NCI-H2196 (cell line): ENCODE measurements around the gene TNC.

Experiments used
- DNase-seq: peaks from one replicate; lab custom pipeline; 2025; ENCODE audit not compliant: unreplicated experiment; lab: John Stamatoyannopoulos, UW

The TNC gene

DNA sequence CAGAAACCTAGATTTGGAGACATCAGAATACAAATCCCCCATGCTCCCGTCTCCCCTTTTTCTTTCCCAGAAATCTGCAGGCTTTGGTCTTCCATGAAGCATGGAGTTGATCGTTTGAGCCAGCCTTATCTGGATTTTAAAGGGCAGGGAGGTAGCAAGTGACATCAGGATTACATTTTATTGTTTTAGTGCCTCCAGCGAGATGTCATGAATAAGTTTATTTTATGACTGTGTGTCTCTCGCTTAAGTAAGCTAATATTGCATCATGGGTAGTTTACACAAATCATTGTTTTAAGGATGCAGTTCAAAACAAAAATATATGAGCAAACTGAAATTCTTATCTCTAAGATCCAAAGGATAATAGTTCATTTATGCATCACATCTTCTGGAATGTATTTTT lies 136.9 kb downstream of the TNC start:
- no peak for DNase-seq

- DNase-seq: no peak
These were observed 144.7 kb downstream of the TNC start for GRCh38 chr9:114973216-114973615.

GRCh38 chr9:114972510-114973136 lies 145.3 kb downstream of the TNC start:
- DNase-seq: no peak
